Measurements from ENCODE around the gene SIL1.

SIL1 gene

GRCh38 chr5:139164020-139164419 lies 34.1 kb downstream of the SIL1 start:
- Histone ChIP-seq H3K79me2 (ENCODE audit: control insufficient read depth, low read length) (no peaks in the 10 kb centered on the region), H3K4me3 (ENCODE audit: low read length) (no peak overlapping the region), H4K20me1 (ENCODE audit: control insufficient read depth, insufficient read depth, low read depth, low read length) (no peaks in the 10 kb centered on the region), H3K4me2 (ENCODE audit: low read length) (no peak overlapping the region), H3K27me3 (ENCODE audit: control insufficient read depth, low read length) (no peaks in the 10 kb centered on the region), H3K9me3 (ENCODE audit: control insufficient read depth, insufficient read depth, low read length) (no peaks in the 10 kb centered on the region), H3K27ac (ENCODE audit: low read depth, low read length) (no peak overlapping the region), H3K4me1 (ENCODE audit: control insufficient read depth, low read length) (peaks cover 9% of the 10 kb centered on the region), H3F3A (ENCODE audit: control insufficient read depth, insufficient read depth) (no peaks in the 10 kb centered on the region), H3K36me3 (ENCODE audit: control insufficient read depth, low read length) (no peaks in the 10 kb centered on the region), H3K9me2 (replicated peaks; ENCODE audit: control insufficient read depth, low read length) (no peaks in the 10 kb centered on the region)
- no peak for TF ChIP-seq EZH2phosphoT487 (IDR thresholded peaks at IDR 0.05; ENCODE audit: borderline replicate concordance, low read length)

DNA sequence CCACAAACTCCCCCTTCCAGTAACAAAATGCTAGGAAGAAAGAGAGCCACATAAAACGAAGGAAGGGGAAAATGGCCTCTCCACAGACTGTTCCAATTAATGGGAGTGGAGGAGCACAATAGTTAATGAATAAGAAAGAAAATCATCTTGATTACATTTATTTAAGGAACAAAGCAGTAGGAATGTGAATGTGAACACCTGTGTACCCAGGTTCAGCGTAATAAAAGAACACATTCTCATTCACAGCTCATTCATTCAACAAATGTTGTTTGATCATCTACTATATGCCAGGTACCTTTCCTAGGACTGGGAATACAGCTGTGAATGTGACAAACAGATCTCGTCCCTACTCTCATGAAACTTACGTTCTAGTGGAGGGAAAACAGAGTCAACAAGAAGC lies 35.7 kb downstream of the SIL1 start:
- Histone ChIP-seq H3K9me3 (ENCODE audit: control insufficient read depth, insufficient read depth, low read length) (no peaks in the 10 kb centered on the region), H3K4me3 (ENCODE audit: low read length) (no peak overlapping the region)
- TF ChIP-seq EZH2phosphoT487 (IDR thresholded peaks at IDR 0.05; ENCODE audit: borderline replicate concordance, low read length), result no peak
- TF ChIP-seq, protein P1, sequence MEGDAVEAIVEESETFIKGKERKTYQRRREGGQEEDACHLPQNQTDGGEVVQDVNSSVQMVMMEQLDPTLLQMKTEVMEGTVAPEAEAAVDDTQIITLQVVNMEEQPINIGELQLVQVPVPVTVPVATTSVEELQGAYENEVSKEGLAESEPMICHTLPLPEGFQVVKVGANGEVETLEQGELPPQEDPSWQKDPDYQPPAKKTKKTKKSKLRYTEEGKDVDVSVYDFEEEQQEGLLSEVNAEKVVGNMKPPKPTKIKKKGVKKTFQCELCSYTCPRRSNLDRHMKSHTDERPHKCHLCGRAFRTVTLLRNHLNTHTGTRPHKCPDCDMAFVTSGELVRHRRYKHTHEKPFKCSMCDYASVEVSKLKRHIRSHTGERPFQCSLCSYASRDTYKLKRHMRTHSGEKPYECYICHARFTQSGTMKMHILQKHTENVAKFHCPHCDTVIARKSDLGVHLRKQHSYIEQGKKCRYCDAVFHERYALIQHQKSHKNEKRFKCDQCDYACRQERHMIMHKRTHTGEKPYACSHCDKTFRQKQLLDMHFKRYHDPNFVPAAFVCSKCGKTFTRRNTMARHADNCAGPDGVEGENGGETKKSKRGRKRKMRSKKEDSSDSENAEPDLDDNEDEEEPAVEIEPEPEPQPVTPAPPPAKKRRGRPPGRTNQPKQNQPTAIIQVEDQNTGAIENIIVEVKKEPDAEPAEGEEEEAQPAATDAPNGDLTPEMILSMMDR (IDR thresholded peaks at IDR 0.05; ENCODE audit: low read depth, low read length, poor library complexity, severe bottlenecking), result no peak

DNA sequence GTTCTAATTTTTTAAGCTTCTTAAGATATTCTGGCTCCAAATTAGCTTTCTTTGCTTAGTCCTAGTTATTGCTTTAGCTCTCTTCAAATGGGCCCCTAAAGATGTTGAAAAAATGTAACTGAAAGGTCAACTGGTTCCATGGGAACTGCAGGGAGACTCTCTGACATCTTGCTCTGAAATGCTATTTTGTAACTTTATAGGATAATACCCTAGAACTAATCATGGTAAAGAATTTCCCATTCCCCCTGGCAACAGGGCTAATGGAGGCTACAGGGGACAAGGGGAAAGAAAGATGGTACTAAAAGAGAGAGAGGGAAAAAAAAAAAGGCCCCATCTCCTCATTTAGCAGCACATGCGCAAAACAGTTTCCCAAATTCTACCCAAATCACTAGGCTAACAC lies 39.4 kb downstream of the SIL1 start:
- Histone ChIP-seq H3K4me1 (ENCODE audit: control insufficient read depth, low read length) (peaks cover 9% of the 10 kb centered on the region), H3K9me2 (replicated peaks; ENCODE audit: control insufficient read depth, low read length) (no peaks in the 10 kb centered on the region), H3K79me2 (ENCODE audit: control insufficient read depth, low read length) (no peaks in the 10 kb centered on the region)

More for the DNA sequence above, 35.7 kb downstream of the SIL1 start:
- no peaks in the 10 kb centered on the region for H3F3A ChIP-seq (ENCODE audit: control insufficient read depth, insufficient read depth)
- H3K79me2 ChIP-seq (ENCODE audit: control insufficient read depth, low read length), result no peaks in the 10 kb centered on the region
- no peaks in the 10 kb centered on the region for H3K9me2 ChIP-seq (replicated peaks; ENCODE audit: control insufficient read depth, low read length)
- H4K20me1 ChIP-seq (ENCODE audit: control insufficient read depth, insufficient read depth, low read depth, low read length), result no peaks in the 10 kb centered on the region
- H3K36me3 ChIP-seq (ENCODE audit: control insufficient read depth, low read length), result no peaks in the 10 kb centered on the region
- H3K27me3 ChIP-seq (ENCODE audit: control insufficient read depth, low read length), result no peaks in the 10 kb centered on the region
- peaks cover 9% of the 10 kb centered on the region for H3K4me1 ChIP-seq (ENCODE audit: control insufficient read depth, low read length)
- no peak overlapping the region for H3K27ac ChIP-seq (ENCODE audit: low read depth, low read length)
- H3K4me2 ChIP-seq (ENCODE audit: low read length), result no peak overlapping the region

DNA sequence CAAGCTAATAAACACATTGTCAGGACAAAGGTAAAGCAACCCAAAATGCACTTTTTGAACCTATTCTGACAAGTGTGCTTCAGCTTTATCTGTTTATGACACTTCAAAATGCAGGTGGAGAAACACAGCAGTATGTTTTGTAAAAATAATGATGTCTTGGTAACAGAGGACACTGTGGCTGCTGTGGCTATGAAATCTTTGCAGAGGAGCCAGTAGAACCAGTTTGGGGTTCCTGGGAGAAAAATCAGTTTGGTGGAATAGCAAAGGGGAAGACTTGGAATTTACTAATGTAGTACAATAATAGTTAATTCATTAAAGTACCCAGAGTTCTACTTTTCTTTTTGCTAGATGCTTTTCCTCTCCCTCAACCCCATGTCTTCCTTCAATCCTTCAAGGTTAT lies 40.6 kb downstream of the SIL1 start:
- Histone ChIP-seq H3K4me2 (ENCODE audit: low read length) (no peak overlapping the region), H4K20me1 (ENCODE audit: control insufficient read depth, insufficient read depth, low read depth, low read length) (no peaks in the 10 kb centered on the region), H3K36me3 (ENCODE audit: control insufficient read depth, low read length) (no peaks in the 10 kb centered on the region), H3K9me2 (replicated peaks; ENCODE audit: control insufficient read depth, low read length) (no peaks in the 10 kb centered on the region), H3K4me3 (ENCODE audit: low read length) (no peak overlapping the region), H3K27me3 (ENCODE audit: control insufficient read depth, low read length) (no peaks in the 10 kb centered on the region), H3K79me2 (ENCODE audit: control insufficient read depth, low read length) (no peaks in the 10 kb centered on the region), H3K4me1 (ENCODE audit: control insufficient read depth, low read length) (peaks cover 9% of the 10 kb centered on the region), H3K27ac (ENCODE audit: low read depth, low read length) (no peak overlapping the region), H3K9me3 (ENCODE audit: control insufficient read depth, insufficient read depth, low read length) (no peaks in the 10 kb centered on the region), H3F3A (ENCODE audit: control insufficient read depth, insufficient read depth) (no peaks in the 10 kb centered on the region)
- no peak for TF ChIP-seq EZH2phosphoT487 (IDR thresholded peaks at IDR 0.05; ENCODE audit: borderline replicate concordance, low read length)
- TF ChIP-seq, protein P1 (IDR thresholded peaks at IDR 0.05; ENCODE audit: low read depth, low read length, poor library complexity, severe bottlenecking), result no peak

More for the DNA sequence above, 39.4 kb downstream of the SIL1 start:
- no peaks in the 10 kb centered on the region for H3K27me3 ChIP-seq (ENCODE audit: control insufficient read depth, low read length)
- H3K4me3 ChIP-seq (ENCODE audit: low read length), result no peak overlapping the region
- H3K27ac ChIP-seq (ENCODE audit: low read depth, low read length), result no peak overlapping the region
- no peaks in the 10 kb centered on the region for H3F3A ChIP-seq (ENCODE audit: control insufficient read depth, insufficient read depth)
- no peaks in the 10 kb centered on the region for H4K20me1 ChIP-seq (ENCODE audit: control insufficient read depth, insufficient read depth, low read depth, low read length)
- no peak for TF ChIP-seq EZH2phosphoT487 (IDR thresholded peaks at IDR 0.05; ENCODE audit: borderline replicate concordance, low read length)
- TF ChIP-seq, protein P1 (IDR thresholded peaks at IDR 0.05; ENCODE audit: low read depth, low read length, poor library complexity, severe bottlenecking), result no peak
- no peak overlapping the region for H3K4me2 ChIP-seq (ENCODE audit: low read length)
- H3K9me3 ChIP-seq (ENCODE audit: control insufficient read depth, insufficient read depth, low read length), result no peaks in the 10 kb centered on the region
- H3K36me3 ChIP-seq (ENCODE audit: control insufficient read depth, low read length), result no peaks in the 10 kb centered on the region
